ENCODE measurements around the gene DCLK3.

DNA sequence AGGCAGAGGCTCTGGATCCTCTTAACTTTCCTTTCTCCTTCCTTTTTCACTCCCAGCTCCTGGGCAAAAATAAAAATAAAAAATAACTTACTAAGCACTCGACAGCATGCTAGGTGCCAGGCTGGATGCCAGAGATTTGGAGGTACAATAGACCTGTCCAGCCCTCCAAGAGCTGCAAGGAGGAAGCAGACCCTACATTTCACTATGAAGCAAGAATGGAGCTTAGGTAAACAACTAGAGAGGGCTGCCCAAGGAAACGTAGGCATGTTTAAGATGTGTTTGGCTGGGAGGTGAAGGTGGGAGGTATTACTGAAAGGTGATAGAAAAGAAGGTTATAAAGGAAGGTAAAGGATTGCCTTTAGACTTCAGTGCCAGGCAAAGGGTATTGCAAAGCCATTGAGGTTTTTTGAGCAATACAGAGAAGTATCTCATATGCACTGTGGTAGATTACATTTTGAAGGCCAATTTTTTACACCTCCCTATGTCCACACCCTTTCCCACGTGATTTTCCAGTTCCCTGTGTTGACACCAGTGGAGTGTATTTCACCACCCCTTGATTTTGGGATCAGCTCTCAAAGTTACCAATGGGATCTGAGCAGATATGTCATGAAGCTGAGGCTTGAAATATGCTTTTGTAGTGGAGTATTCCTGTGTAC is 69.1 kb downstream of the DCLK3 start:
- TF ChIP-seq POLR2A (IDR thresholded peaks at IDR 0.05): no peak
- TF ChIP-seq, protein P1, sequence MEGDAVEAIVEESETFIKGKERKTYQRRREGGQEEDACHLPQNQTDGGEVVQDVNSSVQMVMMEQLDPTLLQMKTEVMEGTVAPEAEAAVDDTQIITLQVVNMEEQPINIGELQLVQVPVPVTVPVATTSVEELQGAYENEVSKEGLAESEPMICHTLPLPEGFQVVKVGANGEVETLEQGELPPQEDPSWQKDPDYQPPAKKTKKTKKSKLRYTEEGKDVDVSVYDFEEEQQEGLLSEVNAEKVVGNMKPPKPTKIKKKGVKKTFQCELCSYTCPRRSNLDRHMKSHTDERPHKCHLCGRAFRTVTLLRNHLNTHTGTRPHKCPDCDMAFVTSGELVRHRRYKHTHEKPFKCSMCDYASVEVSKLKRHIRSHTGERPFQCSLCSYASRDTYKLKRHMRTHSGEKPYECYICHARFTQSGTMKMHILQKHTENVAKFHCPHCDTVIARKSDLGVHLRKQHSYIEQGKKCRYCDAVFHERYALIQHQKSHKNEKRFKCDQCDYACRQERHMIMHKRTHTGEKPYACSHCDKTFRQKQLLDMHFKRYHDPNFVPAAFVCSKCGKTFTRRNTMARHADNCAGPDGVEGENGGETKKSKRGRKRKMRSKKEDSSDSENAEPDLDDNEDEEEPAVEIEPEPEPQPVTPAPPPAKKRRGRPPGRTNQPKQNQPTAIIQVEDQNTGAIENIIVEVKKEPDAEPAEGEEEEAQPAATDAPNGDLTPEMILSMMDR (IDR thresholded peaks at IDR 0.05): no peak
